Measurements from ENCODE around the gene ZBTB7A.

- TF ChIP-seq CTCF (conservative IDR thresholded peaks at IDR 0.05 in 1 of 2, IDR thresholded peaks at IDR 0.05 in 1 of 2; ENCODE audit: low read depth in 1 of 2, low read length in 2 of 2) (no peak), EZH2 (IDR thresholded peaks at IDR 0.05; ENCODE audit: low read length, missing control alignments) (no peak)
Observed at GRCh38 chr19:4035582-4035981, 31.1 kb downstream of the ZBTB7A start.

Measured in fibroblast of lung (primary cell).